Urothelium cell line (cell line): ENCODE measurements around the gene CCSAP.

ENCODE experiments used
- DNase-seq: peaks from one replicate; pipeline ENCODE4 v3.0.0; 2011; ENCODE audit warnings: low spot score, mixed read lengths
- FAIRE-seq: peaks from 2 replicates; lab custom pipeline; 2011; peaks lifted over from hg19 to GRCh38; lab: Jason Lieb, UNC

The CCSAP gene

GRCh38 chr1:229365569-229365968 lies 22.7 kb upstream of the CCSAP start:
- FAIRE-seq (no peak), DNase-seq (no peak)

DNA sequence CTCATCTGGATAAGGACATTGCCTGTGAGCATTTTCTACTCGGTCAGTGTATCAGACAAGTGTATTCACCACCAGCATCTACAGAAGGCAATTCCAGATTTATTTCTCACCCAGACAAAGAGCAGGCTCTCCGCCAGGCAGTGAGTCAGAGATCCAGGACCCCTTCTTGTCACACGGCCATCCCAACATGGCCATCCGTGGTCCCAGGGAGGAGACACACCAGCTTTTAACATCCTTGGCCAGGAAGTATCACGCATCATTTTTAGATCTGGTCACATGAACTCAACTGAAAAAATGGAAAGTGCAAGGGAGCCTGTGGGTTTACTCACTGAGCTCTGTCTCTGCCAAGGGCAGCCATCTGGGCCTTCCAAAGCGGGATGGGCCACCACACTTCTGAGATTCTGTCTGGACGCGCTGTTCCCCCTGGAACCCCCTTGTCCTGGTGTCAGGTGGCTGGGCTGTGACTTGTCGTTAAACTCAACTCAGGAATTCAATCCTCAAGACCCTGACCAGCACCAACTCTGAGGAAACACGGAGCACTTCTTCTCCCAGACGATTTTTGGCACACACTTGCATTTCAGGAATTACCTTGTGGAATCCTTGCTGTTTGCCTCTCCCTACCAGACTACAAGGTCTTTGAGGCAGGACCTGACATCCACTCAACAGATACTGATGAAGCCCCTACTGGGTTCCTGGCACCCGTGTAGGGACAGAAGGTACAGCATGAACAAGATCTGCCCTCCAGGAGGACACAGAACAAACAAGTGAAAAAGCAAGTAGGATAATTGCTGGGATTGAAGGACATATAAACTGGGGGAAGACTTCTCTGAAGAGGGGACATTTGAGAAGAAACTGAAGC lies 21.6 kb upstream of the CCSAP start:
- no peak for DNase-seq
- FAIRE-seq, result no peak

DNA sequence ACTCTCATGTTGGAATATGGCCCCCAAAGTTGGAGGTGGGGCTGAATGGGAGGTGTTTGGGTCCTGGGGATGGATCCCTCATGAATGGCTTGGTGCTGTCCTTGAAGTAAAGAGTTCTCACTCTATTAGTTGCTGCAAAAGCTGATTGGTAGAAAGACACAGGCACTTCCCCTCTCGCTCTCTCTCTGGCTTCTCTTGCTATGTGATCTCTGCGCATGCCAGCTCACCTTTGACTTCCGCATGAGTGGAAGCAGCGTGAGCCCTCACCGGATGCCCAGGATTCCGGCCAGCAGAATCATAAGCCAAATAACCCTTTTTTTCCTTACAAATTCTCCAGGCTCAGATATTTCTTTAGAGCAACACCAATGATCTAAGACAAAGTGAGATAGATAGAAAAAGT lies 20.9 kb upstream of the CCSAP start:
- DNase-seq (no peak), FAIRE-seq (no peak)

DNA sequence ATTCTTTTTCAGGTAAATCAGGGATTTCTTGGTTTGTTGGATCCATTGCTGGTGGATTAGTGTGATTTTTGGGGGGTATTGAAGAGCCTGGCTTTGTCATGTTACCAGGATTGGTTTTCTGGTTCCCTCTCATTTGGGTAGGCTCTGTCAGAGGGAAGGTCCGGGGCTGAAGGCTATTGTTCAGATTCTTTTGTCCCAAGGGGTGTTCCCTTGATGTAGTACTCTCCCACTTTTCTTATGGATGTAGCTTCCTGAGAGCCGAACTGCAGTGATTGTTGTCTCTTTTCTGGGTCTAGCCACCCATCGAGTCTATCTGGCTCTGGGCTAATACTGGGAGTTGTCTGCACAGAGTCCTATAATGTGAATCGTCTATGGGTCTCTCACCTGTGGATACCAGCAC lies 17.6 kb upstream of the CCSAP start:
- DNase-seq, result no peak
- FAIRE-seq, result no peak

DNA sequence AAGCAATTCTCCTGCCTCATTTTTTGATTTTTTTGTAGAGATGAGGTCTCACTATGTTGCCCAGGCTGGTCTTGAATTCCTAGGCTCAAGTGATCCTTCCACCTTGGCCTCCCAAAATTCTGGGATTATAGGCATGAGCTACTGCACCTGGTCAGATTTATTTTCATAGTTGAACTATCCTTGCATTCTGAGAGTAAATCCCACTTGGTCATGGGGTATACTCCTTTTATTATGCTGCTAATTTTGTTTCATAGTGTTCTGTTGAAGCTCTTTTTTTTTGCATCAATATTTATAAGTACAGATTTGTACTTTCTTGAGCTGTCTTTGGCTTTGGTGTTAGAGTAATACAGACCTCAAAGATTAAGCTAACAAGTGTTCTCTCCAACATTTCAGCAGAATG lies 12.8 kb upstream of the CCSAP start:
- FAIRE-seq, result no peak

DNA sequence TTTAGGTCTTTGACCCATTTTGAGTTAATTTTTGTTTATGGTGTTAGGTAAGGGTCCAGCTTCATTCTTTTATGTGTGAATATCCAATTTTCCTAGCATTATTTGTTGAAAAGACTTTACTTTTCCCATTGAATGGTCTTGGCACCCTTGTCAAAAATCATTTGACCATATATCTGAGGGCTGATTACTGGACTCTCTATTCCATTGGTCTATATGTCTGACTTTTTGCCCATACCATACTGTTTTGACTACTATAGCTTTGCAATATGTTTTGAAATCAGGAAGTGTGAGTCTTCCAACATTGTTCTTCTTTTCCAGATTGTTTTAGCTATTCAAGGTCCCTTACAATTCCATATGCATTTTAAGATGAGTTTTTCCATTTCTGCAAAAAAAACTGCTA lies 11.4 kb upstream of the CCSAP start:
- no peak for FAIRE-seq
- DNase-seq, result no peak

More for the DNA sequence above, 12.8 kb upstream of the CCSAP start:
- DNase-seq, result no peak

- no peak for FAIRE-seq
- DNase-seq, result no peak
These were observed 10.1 kb upstream of the CCSAP start for GRCh38 chr1:229352975-229353374.

GRCh38 chr1:229349463-229350385 lies 6.9 kb upstream of the CCSAP start:
- FAIRE-seq (no peak), DNase-seq (no peak)

DNA sequence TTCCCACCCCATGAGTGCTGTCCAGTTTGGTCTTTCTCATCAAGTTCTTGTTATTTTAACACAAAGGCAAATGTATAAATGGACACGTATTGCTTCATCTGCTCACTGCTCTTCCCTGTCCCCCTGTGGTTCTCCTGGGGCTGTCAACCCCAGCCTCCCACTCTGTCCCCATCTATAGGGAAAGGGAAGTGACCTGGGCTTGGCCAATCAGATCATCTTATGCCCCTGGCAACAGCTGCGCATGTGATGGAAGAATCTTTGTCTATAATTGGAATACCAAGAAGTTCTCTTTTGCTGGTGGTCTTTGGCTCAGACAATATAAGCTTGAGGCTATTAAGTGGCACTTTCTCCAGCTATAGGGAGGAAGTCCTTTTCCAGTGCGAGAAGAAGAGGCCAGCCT lies 4.7 kb upstream of the CCSAP start:
- FAIRE-seq, result no peak
- no peak for DNase-seq

DNA sequence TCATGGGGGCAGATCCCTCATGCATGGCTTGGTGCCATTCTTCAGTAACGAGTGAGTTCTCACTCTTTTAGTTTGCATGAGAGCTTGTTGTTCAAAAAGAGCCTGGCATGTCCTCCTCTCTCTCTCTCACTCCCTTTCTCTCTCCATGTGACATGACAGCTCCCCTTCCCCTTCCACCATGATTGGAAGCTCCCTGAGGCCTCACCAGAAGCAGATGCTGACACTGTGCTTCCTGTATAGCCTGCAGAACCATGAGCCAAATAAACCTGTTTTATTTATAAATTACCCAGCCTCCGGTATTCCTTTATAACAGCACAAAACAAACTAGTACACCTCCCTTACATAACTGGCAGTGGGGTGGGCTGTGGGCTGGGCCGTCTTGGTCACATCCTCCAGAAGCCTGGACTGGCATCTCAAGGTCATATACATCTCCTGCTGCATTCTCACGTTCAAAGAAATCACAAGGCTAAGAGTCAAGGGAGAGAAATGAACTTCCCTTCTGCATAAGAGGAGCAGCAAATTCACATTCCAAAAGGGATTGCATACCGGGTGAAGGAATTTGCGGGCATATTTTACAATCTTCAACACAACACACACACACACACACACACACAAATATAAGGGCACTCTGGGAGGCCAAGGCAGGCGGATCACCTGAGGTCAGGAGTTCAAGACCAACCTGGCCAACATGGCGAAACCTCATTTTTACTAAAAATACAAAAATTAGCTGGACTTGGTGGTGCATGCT lies 2.3 kb upstream of the CCSAP start:
- DNase-seq (no peak), FAIRE-seq (no peak)

GRCh38 chr1:229344139-229344538 lies 1.3 kb upstream of the CCSAP start:
- FAIRE-seq (no peak), DNase-seq (no peak)

- DNase-seq, result peak; percentile 90
- FAIRE-seq, result no peak
These were observed 832 bp downstream of the CCSAP start for GRCh38 chr1:229341774-229342655.

- FAIRE-seq (no peak), DNase-seq (no peak)
These were observed 2.4 kb downstream of the CCSAP start for GRCh38 chr1:229340496-229340895.

DNA sequence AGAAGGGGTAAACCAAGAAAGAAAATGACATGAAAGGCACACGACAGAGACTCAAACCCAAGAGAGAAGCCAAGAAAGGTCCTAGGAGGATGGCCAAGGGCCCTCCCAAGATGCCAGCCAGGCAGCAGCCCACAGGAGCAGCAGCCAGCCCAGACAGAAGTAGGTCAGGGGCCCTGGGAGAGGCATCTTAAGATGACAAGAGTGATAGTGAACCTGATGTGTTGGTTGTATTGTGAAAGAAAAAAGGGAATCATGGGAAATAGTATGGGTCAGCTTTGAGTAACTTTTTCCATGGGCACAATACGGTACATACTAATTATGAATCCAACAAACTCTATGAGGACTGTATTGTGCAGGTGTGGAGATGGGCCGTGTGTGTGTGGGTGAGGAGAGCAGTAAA lies 3.3 kb downstream of the CCSAP start:
- FAIRE-seq (no peak), DNase-seq (no peak)

- FAIRE-seq, result no peak
- DNase-seq, result no peak
These were observed 3.8 kb downstream of the CCSAP start for GRCh38 chr1:229339086-229339485.

DNA sequence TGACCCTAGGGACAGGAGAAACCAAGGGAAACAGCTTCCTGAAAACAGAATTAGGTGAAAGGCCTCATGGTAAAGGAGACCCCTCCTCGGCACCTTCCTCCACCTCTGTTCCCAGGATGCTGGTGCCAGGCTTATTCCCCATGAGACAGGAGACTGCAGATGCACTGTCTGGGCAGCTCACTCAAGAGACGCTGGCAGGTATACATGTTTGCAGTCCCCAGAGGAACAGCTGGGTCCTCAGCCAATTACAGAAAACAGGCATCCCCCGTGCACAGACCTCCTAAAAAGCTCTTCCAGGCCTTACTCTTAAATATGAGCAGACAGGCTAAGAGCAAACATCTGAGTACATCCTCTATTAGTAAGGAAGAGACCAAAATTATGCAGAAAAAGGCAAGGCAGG lies 6.5 kb downstream of the CCSAP start:
- no peak for DNase-seq
- FAIRE-seq, result no peak

- FAIRE-seq, result no peak
- no peak for DNase-seq
These were observed 8.1 kb downstream of the CCSAP start for GRCh38 chr1:229334716-229335115.

DNA sequence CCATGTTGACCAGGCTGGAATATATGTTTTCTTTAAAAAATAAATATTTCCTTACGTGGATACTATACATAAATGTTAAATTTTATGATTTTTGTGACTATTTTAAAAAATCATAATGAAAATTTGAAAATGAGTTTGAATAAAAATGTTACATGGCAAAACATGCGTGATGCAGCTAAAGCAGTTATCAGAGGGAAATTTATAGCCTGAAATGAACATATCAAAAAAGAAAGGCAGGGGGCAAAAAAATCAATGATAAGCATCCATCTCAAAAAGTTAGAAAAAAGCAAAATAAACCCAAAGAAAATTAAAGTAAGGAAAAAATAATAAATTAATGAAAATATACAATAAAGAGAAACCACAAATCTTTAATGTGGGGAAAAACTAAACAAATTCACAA lies 8.6 kb downstream of the CCSAP start:
- no peak for FAIRE-seq
- DNase-seq, result no peak

DNA sequence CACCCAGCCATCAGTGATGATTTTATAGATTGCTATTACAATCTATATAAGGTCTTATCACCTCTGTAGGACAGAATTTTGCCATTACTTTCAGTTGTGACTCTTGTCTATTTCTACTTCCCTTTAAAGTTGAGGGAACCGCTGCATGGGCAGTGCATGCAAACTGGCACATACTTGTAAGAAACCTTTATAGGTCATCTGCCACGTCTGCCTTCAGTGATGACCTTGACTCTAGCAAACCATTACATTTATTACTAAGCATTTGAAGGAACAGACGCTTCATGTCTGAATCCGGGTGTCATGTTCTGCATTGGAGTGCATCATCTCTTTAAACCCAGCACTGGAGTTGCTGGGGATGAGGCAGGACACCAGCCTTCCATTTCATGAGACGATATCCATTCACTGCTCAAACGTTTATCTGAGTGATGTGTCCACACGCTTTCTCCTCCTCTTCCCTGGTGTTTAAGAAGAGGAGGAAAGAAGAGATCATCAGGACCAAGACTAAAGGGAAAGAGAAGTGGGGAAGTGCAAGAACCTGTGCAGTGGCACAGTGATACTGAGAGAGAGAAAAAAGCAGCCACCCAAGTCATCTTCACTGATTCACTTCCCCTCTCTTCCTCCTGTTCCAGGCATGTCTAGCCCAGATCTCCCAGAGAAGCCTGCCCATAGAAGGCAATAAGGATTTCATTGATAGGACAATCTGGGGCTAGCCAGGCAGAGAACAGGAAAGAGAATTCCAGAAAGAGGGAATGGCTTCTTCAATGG lies 14.1 kb downstream of the CCSAP start:
- FAIRE-seq (no peak), DNase-seq (no peak)
